Adipose tissue (tissue), 3 donors: ENCODE results near the gene HRH1. TPM values are rescaled to one million over a fixed set of nuclear protein-coding genes. Genes with fewer than 3 reads are reported as not detected.
"Not testable (repeated sequence)": the region's sequence is repeated elsewhere in the genome, so short reads cannot be mapped to it uniquely, and the experiment has no call there.

ENCODE experiments used
- H3K27ac ChIP-seq: one replicate; pipeline ENCODE4 v1.5.1; 2013; ENCODE audit warnings: low read depth, low read length
- WGBS, 3 donors: extraction: QIAGEN DNeasy Blood & Tissue Kit; methylation state at CpG; one replicate each; pipeline ENCODE4 v1.1.7; 2013; 5-methylcytosine and 5-hydroxymethylcytosine counted together
- polyA plus RNA-seq, 3 donors: library from polyadenylated mRNA; stranded (reverse); fragments of 200-250 nt; gene quantifications; one replicate each; pipeline ENCODE4 v1.2.3, GENCODE V29; 2013
- donor health status: healthy with polysubstance abuse.
- donor health status: Bipolar disorder and iron deficiency.
- donor health status: healthy.

HRH1 gene
- polyA plus RNA-seq, 3 donors: 0.22 to 3.8 (median 1.6) TPM

GRCh38 chr3:11248596-11248995, 94.3 kb downstream of the HRH1 start:
- 87 to 96% (median 93%) methylated on average over 6 of the region's 6 CpGs for WGBS, 3 donors
- H3K27ac ChIP-seq: no peak overlapping the region

GRCh38 chr3:11250902-11251806, 96.9 kb downstream of the HRH1 start:
- no peak overlapping the region for H3K27ac ChIP-seq
- WGBS, 3 donors: 62 to 80% (median 68%) methylated on average over 10 of the region's 10 CpGs

DNA sequence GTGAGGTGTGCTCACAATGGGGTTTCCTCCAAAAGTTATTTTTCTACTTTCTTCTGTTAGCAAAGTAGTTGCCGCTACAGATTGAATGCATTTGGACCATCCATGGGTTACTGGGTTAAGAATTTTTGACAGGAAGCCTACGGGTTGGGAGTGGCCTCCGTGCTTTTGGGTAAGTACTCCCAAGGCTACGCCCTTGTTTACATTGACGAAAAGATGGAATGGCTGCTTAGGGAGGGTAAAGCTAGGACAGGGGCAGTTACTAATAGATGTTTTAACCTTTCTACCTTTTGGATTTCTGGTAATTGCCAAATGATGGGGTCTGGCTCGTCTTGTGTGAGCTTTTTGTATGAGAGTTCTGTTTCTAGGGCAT, 97.5 kb downstream of the HRH1 start:
- 70 to 82% (median 78%) methylated on average over 6 of the region's 6 CpGs for WGBS, 3 donors

DNA sequence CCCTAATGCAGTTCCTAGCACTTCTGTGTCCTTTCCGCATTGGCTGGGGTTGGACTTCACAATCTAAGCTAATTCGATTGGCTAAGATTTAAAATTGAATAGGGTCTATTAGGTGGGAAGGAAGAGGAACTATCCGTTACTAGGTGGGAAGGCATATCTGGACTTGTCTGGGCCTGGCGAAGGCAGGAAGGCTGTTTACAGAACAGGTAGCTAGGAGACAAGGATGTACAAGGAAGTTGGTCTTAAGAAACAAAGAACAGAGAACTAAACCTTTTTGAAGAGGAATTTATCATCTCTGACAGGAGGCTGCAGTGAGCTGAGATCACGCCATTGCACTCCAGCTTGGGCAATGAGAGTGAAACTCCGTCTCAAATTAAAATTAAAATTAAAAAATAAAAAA, 100.6 kb downstream of the HRH1 start:
- H3K27ac ChIP-seq: no peak overlapping the region
- 81 to 92% (median 89%) methylated on average over 6 of the region's 6 CpGs for WGBS, 3 donors

More for the DNA sequence above, 97.5 kb downstream of the HRH1 start:
- no peak overlapping the region for H3K27ac ChIP-seq

DNA sequence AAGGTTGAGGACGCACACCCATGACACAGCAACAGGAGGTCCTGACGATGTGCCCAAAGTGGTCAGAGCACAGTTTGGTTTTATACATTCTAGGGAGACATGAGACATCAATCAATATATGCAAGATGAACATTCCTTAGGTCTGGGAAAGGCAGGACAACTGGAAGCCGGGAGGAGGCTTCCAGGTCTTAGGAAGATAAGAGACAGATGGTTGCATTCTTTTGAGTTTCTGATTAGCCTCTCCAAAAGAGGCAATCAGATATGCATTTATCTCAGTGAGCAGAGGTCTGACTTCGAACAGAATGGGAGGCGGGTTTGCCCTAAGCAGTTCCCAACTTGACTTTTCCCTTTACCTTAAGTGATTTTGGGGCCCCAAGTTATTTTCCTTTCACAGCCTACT, 101.2 kb downstream of the HRH1 start:
- H3K27ac ChIP-seq: not testable (repeated sequence)
- 49 to 89% (median 81%) methylated on average over 5 of the region's 5 CpGs for WGBS, 3 donors

DNA sequence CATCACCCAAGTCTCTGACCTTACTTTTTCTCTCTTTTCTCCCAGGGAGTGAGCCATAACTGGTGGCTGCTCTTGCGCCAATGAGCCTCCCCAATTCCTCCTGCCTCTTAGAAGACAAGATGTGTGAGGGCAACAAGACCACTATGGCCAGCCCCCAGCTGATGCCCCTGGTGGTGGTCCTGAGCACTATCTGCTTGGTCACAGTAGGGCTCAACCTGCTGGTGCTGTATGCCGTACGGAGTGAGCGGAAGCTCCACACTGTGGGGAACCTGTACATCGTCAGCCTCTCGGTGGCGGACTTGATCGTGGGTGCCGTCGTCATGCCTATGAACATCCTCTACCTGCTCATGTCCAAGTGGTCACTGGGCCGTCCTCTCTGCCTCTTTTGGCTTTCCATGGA, 104.7 kb downstream of the HRH1 start:
- WGBS, 3 donors: 95 to 98% (median 97%) methylated on average over 11 of the region's 11 CpGs
- H3K27ac ChIP-seq: no peak overlapping the region

GRCh38 chr3:11260460-11260859, 106.2 kb downstream of the HRH1 start:
- WGBS, 3 donors: 69 to 91% (median 89%) methylated on average over 3 of the region's 3 CpGs
- no peak overlapping the region for H3K27ac ChIP-seq

- no peak overlapping the region for H3K27ac ChIP-seq
- WGBS, 3 donors: 69 to 92% (median 88%) methylated on average over 9 of the region's 9 CpGs
Observed at GRCh38 chr3:11269007-11269406, 114.7 kb downstream of the HRH1 start.

- peak within 1 kb of the TSS; percentile 36 for H3K27ac ChIP-seq
- 2% methylated on average over 51 of the region's 51 CpGs for WGBS, 3 donors
Observed at GRCh38 chr3:11271986-11272904, 118.0 kb downstream of the HRH1 start, which contains the start of gene ATG7. TSS of gene ATG7 (plus strand) at chr3:11272397. CDS start at chr3:11298696, 26,299 bp downstream.

DNA sequence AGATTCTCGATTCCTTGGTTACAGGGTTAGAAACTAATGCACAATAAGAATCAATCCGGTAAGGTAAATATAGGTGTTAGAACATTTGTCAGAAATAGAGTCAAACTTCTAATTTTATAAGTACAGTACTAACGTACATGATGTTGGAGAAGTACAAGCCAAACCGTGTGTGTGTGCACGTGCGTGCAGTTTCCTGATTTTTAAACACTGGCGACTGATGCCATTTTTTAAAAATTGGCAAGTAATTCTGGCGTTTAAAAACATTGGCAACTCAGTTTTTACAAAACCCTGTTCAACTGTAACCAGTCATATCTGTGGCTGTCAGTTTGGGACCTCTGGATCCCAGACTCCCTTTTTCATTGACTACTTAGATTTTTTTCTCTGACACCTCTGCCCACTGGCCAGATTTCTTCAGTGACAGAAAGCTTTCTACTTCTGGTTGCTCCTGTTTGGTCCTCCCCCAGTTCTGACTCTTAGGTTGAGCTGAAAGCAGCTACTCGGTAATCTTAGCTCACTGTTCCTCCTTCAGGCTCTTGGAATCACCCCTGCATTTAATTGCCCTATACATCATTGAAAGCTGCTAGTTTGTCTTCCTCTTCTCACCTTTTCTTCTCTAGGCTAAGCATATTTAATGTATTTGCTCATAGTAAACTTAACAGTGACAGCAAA, 118.7 kb downstream of the HRH1 start:
- H3K27ac ChIP-seq: no peak overlapping the region
- WGBS, 3 donors: 2 to 5% (median 2%) methylated on average over 9 of the region's 9 CpGs

DNA sequence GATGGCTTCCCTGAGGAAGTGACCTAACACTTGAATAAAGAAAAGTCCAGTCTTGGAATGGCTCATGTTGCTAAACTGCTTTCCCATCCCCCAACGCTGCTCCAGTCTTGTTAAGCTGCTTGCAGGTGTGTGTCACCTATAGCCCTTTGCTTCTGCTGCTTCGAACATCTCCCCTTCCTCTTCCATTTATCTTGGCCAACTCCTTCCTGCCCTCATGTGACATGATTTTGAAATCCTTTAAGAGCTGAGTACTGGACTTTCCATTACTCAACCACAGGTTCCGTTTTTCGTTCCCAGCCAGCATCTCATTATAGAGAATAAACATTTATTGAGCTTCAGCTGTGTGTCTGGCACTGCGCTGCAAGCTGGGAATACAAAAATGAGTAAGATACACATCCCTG, 119.6 kb downstream of the HRH1 start:
- 53 to 90% (median 55%) methylated on average over 5 of the region's 5 CpGs for WGBS, 3 donors
- H3K27ac ChIP-seq: no peak overlapping the region

DNA sequence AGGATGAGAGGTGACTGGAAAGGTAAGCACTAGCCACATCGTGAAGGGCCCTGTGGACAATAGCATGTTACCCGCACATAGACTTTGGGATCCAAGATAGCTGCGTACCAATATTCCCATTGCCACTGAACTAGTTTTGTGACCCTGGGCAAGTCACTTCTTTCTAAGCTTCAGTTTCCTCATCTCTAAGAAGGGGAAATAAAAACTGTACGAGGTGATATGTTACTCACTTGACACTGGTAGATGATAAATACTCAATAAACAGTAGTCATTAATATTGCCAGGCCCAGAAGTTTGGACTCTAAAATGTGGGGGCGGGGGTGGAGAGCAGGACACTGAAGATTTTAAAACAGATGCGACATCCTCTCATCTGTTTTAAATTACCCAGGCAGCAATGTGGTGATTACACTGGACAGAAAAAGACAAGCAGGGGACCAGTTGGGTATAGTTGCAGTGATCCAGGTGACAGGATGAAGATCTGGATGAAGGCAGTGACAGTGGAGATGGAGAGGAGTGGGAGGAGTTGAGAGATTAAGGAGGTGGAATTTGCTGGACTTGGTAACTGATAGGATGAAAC, 120.4 kb downstream of the HRH1 start:
- H3K27ac ChIP-seq: no peak overlapping the region
- 71 to 80% (median 74%) methylated on average over 6 of the region's 6 CpGs for WGBS, 3 donors

- 28 to 53% (median 40%) methylated on average over 2 of the region's 2 CpGs for WGBS, 3 donors
- no peak overlapping the region for H3K27ac ChIP-seq
Observed at GRCh38 chr3:11275926-11276325, 121.6 kb downstream of the HRH1 start.

DNA sequence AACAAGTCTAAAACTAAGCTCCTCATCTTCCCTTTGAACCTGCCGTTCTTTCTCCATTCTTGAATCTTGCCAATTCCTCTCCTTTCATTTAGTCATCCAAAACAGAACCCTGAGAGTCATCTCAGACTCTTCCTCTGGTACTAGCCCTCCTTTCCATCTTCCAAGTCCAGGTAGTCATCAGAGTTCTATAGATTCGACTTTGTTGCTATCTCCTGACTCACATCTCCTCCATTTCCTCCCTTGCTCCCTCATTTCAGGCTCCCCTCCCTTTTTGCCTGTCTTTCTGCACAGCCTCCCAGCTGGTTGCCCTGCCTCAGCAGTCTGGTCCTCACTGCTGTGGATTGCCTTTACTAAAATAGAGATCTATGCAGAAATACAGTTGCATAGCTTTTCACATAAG, 122.6 kb downstream of the HRH1 start:
- 82 to 95% (median 89%) methylated on average over 2 of the region's 2 CpGs for WGBS, 3 donors
- no peak overlapping the region for H3K27ac ChIP-seq

DNA sequence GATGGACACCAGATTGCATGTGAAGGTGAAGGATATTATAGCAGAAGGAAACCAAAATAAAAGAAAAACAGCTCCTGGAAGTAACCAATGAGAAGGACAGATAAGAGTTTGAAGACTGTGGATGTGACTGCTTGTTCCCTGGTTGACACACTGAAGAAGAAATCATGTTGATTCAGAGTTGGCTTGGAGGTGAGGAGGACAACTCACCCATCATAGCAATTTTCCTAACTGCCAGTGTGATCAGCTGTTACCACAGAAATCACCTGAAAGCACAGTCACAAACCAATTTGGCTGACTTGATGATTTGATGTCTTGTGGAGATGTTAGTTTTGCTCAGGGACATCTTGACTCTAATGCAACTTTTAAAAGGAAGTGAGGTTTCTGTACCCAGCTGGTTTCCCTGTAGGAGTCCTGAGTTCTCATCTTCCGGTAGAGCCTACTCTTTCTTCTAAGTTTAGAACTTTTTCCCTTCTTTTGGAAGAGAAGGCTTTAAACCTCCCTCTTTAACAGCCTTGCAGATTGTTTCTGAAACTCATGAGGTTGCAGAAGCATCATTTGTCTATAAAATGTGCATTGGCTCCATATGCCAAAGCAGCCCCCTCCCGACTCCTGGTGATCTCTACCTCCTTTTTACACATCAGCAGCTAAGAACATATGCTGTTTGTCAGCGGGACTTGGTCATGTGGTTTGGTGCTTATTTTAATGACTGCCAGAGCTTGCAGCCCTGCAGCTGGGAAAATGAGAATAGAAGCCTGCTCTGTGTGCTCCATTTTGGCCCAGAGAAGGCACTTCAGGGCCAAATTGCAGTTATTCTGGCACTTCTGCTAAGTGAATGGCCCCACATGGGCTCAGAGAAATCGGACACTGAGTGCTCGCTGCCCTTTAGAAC, 128.2 kb downstream of the HRH1 start:
- H3K27ac ChIP-seq: no peak overlapping the region
- 53 to 64% (median 54%) methylated on average over 5 of the region's 5 CpGs for WGBS, 3 donors

- WGBS, 3 donors: 63 to 78% (median 69%) methylated on average over 1 of the region's 1 CpG
- H3K27ac ChIP-seq: no peak overlapping the region
Observed at GRCh38 chr3:11283139-11283475, 128.8 kb downstream of the HRH1 start.

- H3K27ac ChIP-seq: no peak overlapping the region
- WGBS, 3 donors: 91 to 97% (median 96%) methylated on average over 1 of the region's 1 CpG
Observed at GRCh38 chr3:11284011-11284410, 129.7 kb downstream of the HRH1 start.
